H1 (cell line): ENCODE data around the gene MAGI2. TPM values are rescaled to one million over a fixed set of nuclear protein-coding genes. Genes with fewer than 3 reads are reported as not detected.

Source experiments
- CTCF ChIA-PET: fragments of 300-600 bp; sonication (Branson Sonifier 250); formaldehyde crosslinking; loops from one replicate; lab custom pipeline; 2021; ENCODE audit not compliant: partially characterized antibody; lab: Charles Lee
- POLR2A ChIA-PET: fragments of 300-600 bp; sonication (Branson Sonifier 250); formaldehyde crosslinking; loops from one replicate; lab custom pipeline; 2021; ENCODE audit warnings: inconsistent platforms; ENCODE audit not compliant: partially characterized antibody; lab: Charles Lee
- DNase-seq, 2 experiments: peaks; one replicate each; pipeline versions ENCODE4 v3.0.0 to v3.0.0-alpha.2; 2010 to 2022; ENCODE audit warnings: low spot score in 2 of 2, low read depth in 1 of 2, mixed read lengths in 1 of 2
- FAIRE-seq: peaks from 2 replicates; lab custom pipeline; 2011; peaks lifted over from hg19 to GRCh38; lab: Jason Lieb, UNC
- H2AFZ ChIP-seq: 2 replicates; pipeline ENCODE4 v1.8.1; 2012; ENCODE audit warnings: low read length, inconsistent platforms
- H2AK5ac ChIP-seq: 2 replicates; pipeline ENCODE4 v1.6.1; 2013; ENCODE audit warnings: low read depth, low read length
- H2BK120ac ChIP-seq: replicated peaks from 2 replicates; pipeline ENCODE3; 2013; ENCODE audit warnings: low read depth, low read length, inconsistent platforms
- H2BK12ac ChIP-seq: 2 replicates; pipeline ENCODE4 v1.6.1; 2013; ENCODE audit warnings: low read depth, low read length
- H2BK15ac ChIP-seq: 2 replicates; pipeline ENCODE4 v1.6.1; 2013; ENCODE audit warnings: low read length
- H2BK20ac ChIP-seq: 2 replicates; pipeline ENCODE4 v1.6.1; 2013; ENCODE audit warnings: low read length
- H2BK5ac ChIP-seq: 2 replicates; pipeline ENCODE4 v1.6.1; 2013; ENCODE audit warnings: low read depth, low read length
- H3K14ac ChIP-seq: 2 replicates; pipeline ENCODE4 v1.6.1; 2013; ENCODE audit warnings: inconsistent platforms; ENCODE audit not compliant: insufficient read length
- H3K18ac ChIP-seq: 2 replicates; pipeline ENCODE4 v1.6.1; 2013; ENCODE audit warnings: low read length; ENCODE audit errors: extremely low read depth
- H3K23ac ChIP-seq: 2 replicates; pipeline ENCODE4 v1.6.1; 2013; ENCODE audit warnings: inconsistent platforms; ENCODE audit not compliant: insufficient read length
- H3K23me2 ChIP-seq: 2 replicates; pipeline ENCODE4 v1.6.1; 2013; ENCODE audit warnings: low read depth, low read length
- H3K27ac ChIP-seq: 2 replicates; pipeline ENCODE4 v1.6.1; 2011; ENCODE audit warnings: low read depth, low read length, inconsistent platforms
- H3K27me3 ChIP-seq, 4 experiments: replicated peaks in 1 of 4; 1 replicate in 1 of 4; 2 replicates in 3 of 4; pipeline versions ENCODE4 v1.6.1 to v1.8.1; 2011 to 2013; ENCODE audit warnings: low read length in 3 of 4, mild to moderate bottlenecking in 3 of 4, inconsistent platforms in 2 of 4, mixed read lengths in 2 of 4, moderate library complexity in 1 of 4; ENCODE audit not compliant: control insufficient read depth in 3 of 4, insufficient read depth in 3 of 4; ENCODE audit errors: extremely low read depth in 1 of 4
- H3K36me3 ChIP-seq, 4 experiments: 2 replicates each; pipeline versions ENCODE4 v1.6.1 to v1.8.1; 2011 to 2013; ENCODE audit warnings: mild to moderate bottlenecking in 4 of 4, low read length in 3 of 4, moderate library complexity in 2 of 4, control low read depth in 1 of 4, inconsistent platforms in 1 of 4; ENCODE audit not compliant: insufficient read depth in 4 of 4, control insufficient read depth in 2 of 4
- H3K4ac ChIP-seq: replicated peaks from 2 replicates; pipeline ENCODE3; 2013; ENCODE audit warnings: low read length, low read depth, mixed read lengths, inconsistent platforms; ENCODE audit not compliant: insufficient read length
- H3K4me1 ChIP-seq, 4 experiments: replicated peaks in 1 of 4; 1 replicate in 1 of 4; 2 replicates in 3 of 4; pipeline versions ENCODE4 v1.6.1 to v1.8.1; 2011 to 2013; ENCODE audit warnings: low read length in 3 of 4, inconsistent platforms in 2 of 4, mixed read lengths in 1 of 4; ENCODE audit not compliant: insufficient read depth in 4 of 4, control insufficient read depth in 3 of 4
- H3K4me2 ChIP-seq, 2 experiments: 2 replicates each; pipeline versions ENCODE4 v1.6.1 to v1.8.1; 2011 to 2013; ENCODE audit warnings: low read depth in 2 of 2, low read length in 2 of 2, control low read depth in 1 of 2, inconsistent platforms in 1 of 2, mild to moderate bottlenecking in 1 of 2; ENCODE audit not compliant: insufficient read depth in 1 of 2
- H3K4me3 ChIP-seq, 4 experiments: fragments of 200-600, 300-600 bp in 1 of 4; sonication (generic), shearing (Covaris generic), sonication (Bioruptor Twin) in 1 of 4; 2 replicates each; pipeline versions ENCODE4 v1.5.1 to v1.8.1; 2011 to 2016; ENCODE audit warnings: low read length in 4 of 4, low read depth in 3 of 4, control low read depth in 2 of 4, inconsistent platforms in 2 of 4, mild to moderate bottlenecking in 2 of 4, mixed read lengths in 1 of 4, moderate library complexity in 1 of 4; ENCODE audit not compliant: insufficient read depth in 2 of 4; ENCODE audit errors: extremely low read depth in 1 of 4
- H3K56ac ChIP-seq: replicated peaks from 2 replicates; pipeline ENCODE3; 2013; ENCODE audit warnings: low read depth, mild to moderate bottlenecking, mixed read lengths, low read length, inconsistent platforms; ENCODE audit not compliant: insufficient read length
- H3K79me1 ChIP-seq: 2 replicates; pipeline ENCODE4 v1.6.1; 2013; ENCODE audit warnings: low read depth, low read length, control low read depth
- H3K79me2 ChIP-seq, 2 experiments: 2 replicates each; pipeline versions ENCODE4 v1.6.1 to v1.8.1; 2012 to 2013; ENCODE audit warnings: low read length in 2 of 2, mild to moderate bottlenecking in 2 of 2, inconsistent platforms in 1 of 2; ENCODE audit not compliant: insufficient read depth in 2 of 2, control insufficient read depth in 1 of 2
- H3K9ac ChIP-seq, 4 experiments: replicated peaks in 1 of 4; 1 replicate in 1 of 4; 2 replicates in 3 of 4; pipeline versions ENCODE4 v1.6.1 to v1.8.1; 2011 to 2013; ENCODE audit warnings: low read depth in 3 of 4, low read length in 3 of 4, control low read depth in 2 of 4, mild to moderate bottlenecking in 2 of 4, moderate library complexity in 2 of 4, inconsistent platforms in 1 of 4; ENCODE audit errors: extremely low read depth in 1 of 4
- H3K9me3 ChIP-seq, 2 experiments: 2 replicates each; pipeline versions ENCODE4 v1.6.1 to v1.8.1; 2012 to 2013; ENCODE audit warnings: mild to moderate bottlenecking in 2 of 2, moderate library complexity in 2 of 2, control low read depth in 1 of 2, inconsistent platforms in 1 of 2, low read depth in 1 of 2, low read length in 1 of 2, mixed read lengths in 1 of 2; ENCODE audit not compliant: insufficient read depth in 2 of 2
- H4K20me1 ChIP-seq, 2 experiments: replicated peaks in 1 of 2; 2 replicates each; pipeline versions ENCODE3 to v1.8.1; 2011 to 2013; ENCODE audit warnings: inconsistent platforms in 2 of 2, low read length in 2 of 2, mild to moderate bottlenecking in 1 of 2; ENCODE audit not compliant: insufficient read depth in 2 of 2, control insufficient read depth in 1 of 2
- H4K5ac ChIP-seq: 2 replicates; pipeline ENCODE4 v1.6.1; 2013; ENCODE audit warnings: low read length, low read depth, mixed read lengths, inconsistent platforms; ENCODE audit not compliant: insufficient read length
- H4K8ac ChIP-seq: 2 replicates; pipeline ENCODE4 v1.8.0; 2013; ENCODE audit warnings: mild to moderate bottlenecking, moderate library complexity, low read length, inconsistent platforms; ENCODE audit not compliant: insufficient read depth; ENCODE audit errors: extremely low read depth
- H4K91ac ChIP-seq: replicated peaks from 2 replicates; pipeline ENCODE3; 2013; ENCODE audit warnings: low read length, mixed read lengths, inconsistent platforms; ENCODE audit not compliant: insufficient read length
- ASH2L ChIP-seq: fragments of 200-600, 300-600 bp; sonication (generic); IDR thresholded peaks from one replicate; pipeline ENCODE4 v1.7.1; 2017; ENCODE audit warnings: low read length
- ATF3 ChIP-seq: IDR thresholded peaks from 2 replicates; pipeline ENCODE4 v1.6.1; 2011; ENCODE audit warnings: low read depth, mild to moderate bottlenecking, low read length; ENCODE audit not compliant: insufficient read depth
- BACH1 ChIP-seq: IDR thresholded peaks from 2 replicates; pipeline ENCODE4 v1.6.1; 2012; ENCODE audit warnings: low read length, improper control_type of control experiment
- BCL11A ChIP-seq, 2 experiments: IDR thresholded peaks; one replicate each; pipeline ENCODE4 v1.6.1; 2011; ENCODE audit warnings: low read depth in 2 of 2, low read length in 2 of 2, mild to moderate bottlenecking in 2 of 2
- EGR1 ChIP-seq: IDR thresholded peaks from 2 replicates; pipeline ENCODE4 v1.6.1; 2011; ENCODE audit warnings: low read depth, low read length, borderline replicate concordance
- EP300 ChIP-seq, 2 experiments: IDR thresholded peaks; 1 replicate in 1 of 2; 2 replicates in 1 of 2; pipeline ENCODE4 v1.6.1; 2011 to 2012; ENCODE audit warnings: low read depth in 2 of 2, low read length in 2 of 2, mild to moderate bottlenecking in 2 of 2, borderline replicate concordance in 1 of 2, inconsistent platforms in 1 of 2, moderate library complexity in 1 of 2
- EZH2 ChIP-seq: fragments of 200-600 bp; sonication (generic); IDR thresholded peaks from 2 replicates; pipeline ENCODE4 v1.7.1; 2012; ENCODE audit warnings: low read depth, mild to moderate bottlenecking, moderate library complexity, low read length, inconsistent platforms; ENCODE audit not compliant: severe bottlenecking
- GABPA ChIP-seq: IDR thresholded peaks from 2 replicates; pipeline ENCODE4 v1.6.1; 2011; ENCODE audit warnings: mild to moderate bottlenecking, low read length, moderate library complexity, borderline replicate concordance; ENCODE audit not compliant: insufficient read depth
- SAP30 ChIP-seq: fragments of 300-600 bp; sonication (generic); IDR thresholded peaks from 2 replicates; pipeline ENCODE4 v1.7.1; 2012; ENCODE audit warnings: low read length, moderate library complexity, mild to moderate bottlenecking, inconsistent platforms; ENCODE audit not compliant: insufficient read depth, insufficient replicate concordance
- WGBS, 2 experiments: shearing (Covaris generic) in 1 of 2; methylation state at CpG; one replicate each; pipeline versions ENCODE4 v1.1.6 to v1.1.7; 2013 to 2015; ENCODE audit warnings: low lambda C conversion rate in 2 of 2, mixed read lengths in 2 of 2, inconsistent platforms in 1 of 2, low coverage in 1 of 2, missing lambda C conversion rate in 1 of 2; ENCODE audit not compliant: insufficient replicate concordance in 2 of 2, insufficient coverage in 1 of 2, insufficient read length in 1 of 2; ENCODE audit errors: extremely low coverage in 1 of 2, missing lambda C conversion rate in 1 of 2; 5-methylcytosine and 5-hydroxymethylcytosine counted together
- polyA plus RNA-seq, 7 experiments: library from polyadenylated mRNA; depleted of rRNA in 3 of 7; stranded (reverse) in 5 of 7; unstranded in 2 of 7; fragments of >200 nt in 5 of 7; fragments of 200-250 nt in 2 of 7; gene quantifications; 1 replicate in 5 of 7; 2 replicates in 1 of 7; 4 replicates in 1 of 7; pipeline versions ENCODE4 v1.2.1 to v1.2.3, GENCODE V29; 2011 to 2013; ENCODE audit warnings: missing spikeins in 2 of 7, mixed read lengths in 2 of 7
- total RNA-seq: library from RNA; stranded (reverse); fragmentation: NEBNext Ultra II Directional; extraction: Animal tissue kit (Norgen Biotek cat#: 25700); gene quantifications from 2 replicates; pipeline ENCODE4 v1.2.1, GENCODE V29; 2021

The MAGI2 gene
- total and polyA plus RNA-seq, 2 of the 8 experiments (the other 6 are each of a cell fraction or from before 2014, with no cell fraction given): 6.0 to 27.3 TPM

DNA sequence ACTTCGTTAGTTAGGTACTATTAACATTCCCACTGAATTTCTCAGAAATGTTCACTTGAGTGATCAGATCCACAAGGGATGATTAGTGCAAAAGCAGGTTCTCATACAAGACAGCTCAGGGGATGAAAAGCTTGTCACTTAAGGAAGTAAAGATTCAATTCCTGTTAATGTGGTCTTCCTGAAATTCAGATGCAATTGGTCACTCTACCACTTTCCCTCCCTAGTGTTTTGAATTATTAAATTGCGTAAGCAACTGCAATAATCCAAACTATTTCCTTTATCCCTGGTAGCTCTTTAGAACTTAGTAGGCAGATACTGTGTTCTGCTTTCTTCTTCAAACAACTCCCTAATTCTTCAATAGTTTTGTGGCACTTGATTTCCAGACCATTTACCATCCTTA lies 121.4 kb downstream of the MAGI2 start:
- no peaks in the 10 kb centered on the region for H3K36me3 ChIP-seq
- H4K8ac ChIP-seq: no peak overlapping the region
- H2BK20ac ChIP-seq: no peak overlapping the region
- no peak overlapping the region for H3K14ac ChIP-seq
- CTCF ChIA-PET: no interaction called here
- no peaks in the 10 kb centered on the region for H3K79me1 ChIP-seq
- no peak overlapping the region for H2BK15ac ChIP-seq
- no peak overlapping the region for H3K23ac ChIP-seq
- H3K9ac ChIP-seq: no peak overlapping the region
- no peak for DNase-seq
- H4K91ac ChIP-seq: no peak overlapping the region
- H3K56ac ChIP-seq: no peak overlapping the region
- no peak for TF ChIP-seq EGR1
- TF ChIP-seq GABPA: no peak
- TF ChIP-seq ASH2L: no peak
- TF ChIP-seq ATF3: no peak
- no peak for TF ChIP-seq BACH1
- TF ChIP-seq EP300 (IDR thresholded peaks at IDR 0.05; ENCODE audit: borderline replicate concordance in 1 of 2, low read depth in 2 of 2, low read length in 2 of 2): no peak
- no peak for TF ChIP-seq EZH2
- TF ChIP-seq SAP30: no peak
- TF ChIP-seq BCL11A (IDR thresholded peaks at IDR 0.05; ENCODE audit: low read depth in 2 of 2, low read length in 2 of 2): no peak
- H3K4me3 ChIP-seq: no peak overlapping the region
- no peak overlapping the region for H4K5ac ChIP-seq
- no peak overlapping the region for H2BK5ac ChIP-seq
- no peak overlapping the region for H3K27ac ChIP-seq
- H3K27me3 ChIP-seq: no peaks in the 10 kb centered on the region
- H4K20me1 ChIP-seq: no peaks in the 10 kb centered on the region
- H2BK120ac ChIP-seq: no peak overlapping the region
- no peak for FAIRE-seq
- H3K9me3 ChIP-seq: no peaks in the 10 kb centered on the region
- no peaks in the 10 kb centered on the region for H3K79me2 ChIP-seq
- 61% methylated on average over 2 of the region's 2 CpGs; no CpG with 5 or more reads in 1 of the 2 experiments for WGBS, 2 experiments
- H2AFZ ChIP-seq: no peak overlapping the region
- no peaks in the 10 kb centered on the region for H3K4me1 ChIP-seq
- H3K18ac ChIP-seq: no peak overlapping the region
- H3K4me2 ChIP-seq: no peak overlapping the region
- POLR2A ChIA-PET: interaction anchor here (0.6 kb wide), 1 partner anchor 409 kb away, joined by 3 read pairs; no protein-coding TSS in a partner anchor
- H2BK12ac ChIP-seq: no peak overlapping the region
- no peak overlapping the region for H2AK5ac ChIP-seq
- H3K4ac ChIP-seq: no peak overlapping the region
- no peaks in the 10 kb centered on the region for H3K23me2 ChIP-seq
